Ovary (tissue), 9 donors: ENCODE measurements around the gene DAP. TPM values are rescaled to one million over a fixed set of nuclear protein-coding genes. Genes with fewer than 3 reads are reported as not detected.

Experiments
- DNase-seq, 5 donors: peaks; one replicate each; pipeline ENCODE4 v3.0.0-alpha.2; 2019 to 2020
- H3K27ac ChIP-seq, 2 donors: fragments of 200-600 bp; one replicate each; pipeline versions ENCODE4 v1.5.1 to v1.8.0; 2019 to 2022
- H3K27me3 ChIP-seq: fragments of 200-600 bp; one replicate; pipeline ENCODE4 v1.8.0; 2022
- H3K36me3 ChIP-seq: fragments of 200-600 bp; sonication (generic); one replicate; pipeline ENCODE4 v1.5.1; 2019
- H3K4me1 ChIP-seq: one replicate; pipeline ENCODE4 v1.8.1; 2013; ENCODE audit warnings: mild to moderate bottlenecking, moderate library complexity; ENCODE audit not compliant: insufficient read depth
- H3K4me3 ChIP-seq: fragments of 200-600 bp; sonication (generic); one replicate; pipeline ENCODE4 v1.5.1; 2017
- H3K9me3 ChIP-seq, 2 donors: fragments of 200-600 bp in 1 of 2; sonication (generic) in 1 of 2; one replicate each; pipeline versions ENCODE4 v1.5.1 to v1.8.1; 2013 to 2019; ENCODE audit warnings: mild to moderate bottlenecking in 1 of 2, moderate library complexity in 1 of 2
- EP300 ChIP-seq: sonication (generic); formaldehyde crosslinking; IDR thresholded peaks from one replicate; pipeline ENCODE4 v1.6.1; 2017; ENCODE audit warnings: antibody characterized with exemption
- POLR2A ChIP-seq: fragments of 450-650 bp; IDR thresholded peaks from one replicate; pipeline ENCODE4 v1.6.1; 2017; ENCODE audit warnings: antibody characterized with exemption, mild to moderate bottlenecking, moderate library complexity
- WGBS, 3 donors: extraction: QIAGEN DNeasy Blood & Tissue Kit in 1 of 3; methylation state at CpG; one replicate each; pipeline versions ENCODE4 v1.1.5 to v1.1.7; 2013 to 2017; 5-methylcytosine and 5-hydroxymethylcytosine counted together
- intact Hi-C, 4 donors: fragments of 100-400 bp; cut with DNase I; formaldehyde crosslinking; loops; one replicate each; pipeline versions ENCODE4 v1.11.0 to v1.15.1; 2022 to 2023
- polyA plus RNA-seq, 2 donors: library from polyadenylated mRNA; stranded (reverse); fragments of 200-250 nt in 1 of 2; fragments of 350-450 nt in 1 of 2; fragmentation: Illumina TruSeq in 1 of 2; extraction: RNeasy Lipid Tissue Mini Kit (QIAGEN cat#74804) in 1 of 2; gene quantifications; one replicate each; pipeline ENCODE4 v1.2.3, GENCODE V29; 2013 to 2014
- total RNA-seq, 7 donors: library from RNA; depleted of rRNA in 2 of 7; stranded (reverse); fragments of >200 nt in 2 of 7; fragmentation: NEBNext Ultra II Directional in 3 of 7; extraction: Animal tissue kit (Norgen Biotek cat#: 25700) in 3 of 7; gene quantifications; one replicate each; pipeline versions ENCODE4 v1.1.0 to v1.2.4, GENCODE V29; 2016 to 2023
- TF ChIP-seq, protein P1 (sequence below), 3 donors: fragments of 450-650 bp in 2 of 3; fragments of 200-600 bp in 1 of 3; IDR thresholded peaks; one replicate each; pipeline versions ENCODE4 v1.5.1 to v1.8.0; 2016 to 2022; ENCODE audit warnings: antibody characterized with exemption in 3 of 3, mild to moderate bottlenecking in 1 of 3
- donor health status: DM: no; HTN: no; CAD: no; lungs with moderate emphysema.
- donor health status: DM: no; HTN: no; CAD: no.
- donor health status: Bipolar disorder and iron deficiency.
- donor health status: DM: yes; HTN: yes; CAD: no.
- donor health status: DM: no; HTN: no; CAD: no.
- donor health status: DM: yes; HTN: yes; CAD: no.

Gene DAP
- total and polyA plus RNA-seq, 9 donors, result 32.0 to 159 (median 88.5) TPM

- H3K27ac ChIP-seq, result no peak overlapping the region
- H3K36me3 ChIP-seq, result no peaks in the 10 kb centered on the region
These were observed 14.3 kb downstream of the DAP start for GRCh38 chr5:10746711-10747110.

DNA sequence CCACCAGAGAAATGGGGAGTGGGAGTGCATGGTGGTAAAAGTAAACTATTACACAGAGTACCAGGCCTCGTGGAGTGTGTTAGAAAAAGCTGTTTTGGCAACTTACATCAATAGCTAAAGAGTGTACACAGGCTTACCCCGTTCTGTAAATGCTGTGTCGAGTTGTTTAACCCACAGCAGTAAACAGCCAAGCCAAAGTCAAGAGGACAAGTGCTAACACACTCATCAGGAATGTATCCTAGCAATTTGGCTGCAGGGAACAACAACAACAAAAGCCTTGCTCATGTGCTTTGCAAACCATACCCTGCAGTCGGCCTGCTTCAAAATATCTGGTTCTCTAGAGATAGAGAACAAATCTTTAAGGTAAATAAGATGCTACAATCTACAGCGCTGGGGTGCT lies 15.9 kb downstream of the DAP start:
- Histone ChIP-seq H3K4me3 (no peak overlapping the region), H3K27me3 (no peaks in the 10 kb centered on the region), H3K9me3 (no peaks in the 10 kb centered on the region), H3K27ac (no peak overlapping the region), H3K36me3 (no peaks in the 10 kb centered on the region), H3K4me1 (no peaks in the 10 kb centered on the region)
- DNase-seq, result no peak
- intact Hi-C loops, result no loop called here
- no peak for TF ChIP-seq POLR2A
- no peak for TF ChIP-seq EP300
- TF ChIP-seq, protein P1, sequence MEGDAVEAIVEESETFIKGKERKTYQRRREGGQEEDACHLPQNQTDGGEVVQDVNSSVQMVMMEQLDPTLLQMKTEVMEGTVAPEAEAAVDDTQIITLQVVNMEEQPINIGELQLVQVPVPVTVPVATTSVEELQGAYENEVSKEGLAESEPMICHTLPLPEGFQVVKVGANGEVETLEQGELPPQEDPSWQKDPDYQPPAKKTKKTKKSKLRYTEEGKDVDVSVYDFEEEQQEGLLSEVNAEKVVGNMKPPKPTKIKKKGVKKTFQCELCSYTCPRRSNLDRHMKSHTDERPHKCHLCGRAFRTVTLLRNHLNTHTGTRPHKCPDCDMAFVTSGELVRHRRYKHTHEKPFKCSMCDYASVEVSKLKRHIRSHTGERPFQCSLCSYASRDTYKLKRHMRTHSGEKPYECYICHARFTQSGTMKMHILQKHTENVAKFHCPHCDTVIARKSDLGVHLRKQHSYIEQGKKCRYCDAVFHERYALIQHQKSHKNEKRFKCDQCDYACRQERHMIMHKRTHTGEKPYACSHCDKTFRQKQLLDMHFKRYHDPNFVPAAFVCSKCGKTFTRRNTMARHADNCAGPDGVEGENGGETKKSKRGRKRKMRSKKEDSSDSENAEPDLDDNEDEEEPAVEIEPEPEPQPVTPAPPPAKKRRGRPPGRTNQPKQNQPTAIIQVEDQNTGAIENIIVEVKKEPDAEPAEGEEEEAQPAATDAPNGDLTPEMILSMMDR (IDR thresholded peaks at IDR 0.05), result no peak
- 45 to 63% (median 50%) methylated on average over 5 of the region's 5 CpGs for WGBS, 3 donors

More at GRCh38 chr5:10746711-10747110, 14.3 kb downstream of the DAP start:
- DNase-seq, result no peak
- TF ChIP-seq EP300 (no peak), POLR2A (no peak)
- TF ChIP-seq, protein P1 (IDR thresholded peaks at IDR 0.05), result no peak
- H3K9me3 ChIP-seq, result no peaks in the 10 kb centered on the region
- H3K4me1 ChIP-seq, result peaks cover 2% of the 10 kb centered on the region
- WGBS, 3 donors, result 94 to 96% (median 96%) methylated on average over 6 of the region's 6 CpGs
- intact Hi-C loops, result no loop called here
- H3K4me3 ChIP-seq, result no peak overlapping the region
- no peaks in the 10 kb centered on the region for H3K27me3 ChIP-seq

DNA sequence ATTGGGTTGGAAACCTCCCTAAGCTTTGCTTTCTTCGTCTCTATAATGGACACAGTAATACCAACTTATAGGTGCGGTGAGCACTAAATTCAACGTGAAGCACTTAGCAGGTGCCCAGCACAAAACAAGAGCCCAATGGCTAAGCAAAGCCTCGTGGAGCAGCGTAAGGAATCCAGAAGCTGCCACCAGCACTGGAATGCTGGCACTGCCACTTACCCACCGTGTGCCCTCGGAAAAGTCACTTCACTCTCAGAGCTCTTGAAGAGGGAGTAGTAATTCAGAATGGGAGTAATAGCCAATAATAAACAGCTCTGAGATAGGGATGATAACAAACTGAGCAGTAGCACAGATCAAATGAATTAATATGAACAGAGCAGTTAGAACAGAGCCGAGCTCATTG lies 16.4 kb downstream of the DAP start:
- no peaks in the 10 kb centered on the region for H3K27me3 ChIP-seq
- no peak overlapping the region for H3K4me3 ChIP-seq
- intact Hi-C loops, result no loop called here
- DNase-seq, result no peak
- H3K9me3 ChIP-seq, result no peaks in the 10 kb centered on the region
- H3K36me3 ChIP-seq, result no peaks in the 10 kb centered on the region
- H3K27ac ChIP-seq, result no peak overlapping the region
- TF ChIP-seq POLR2A (no peak), EP300 (no peak)
- TF ChIP-seq, protein P1 (IDR thresholded peaks at IDR 0.05), result no peak
- WGBS, 3 donors, result 92 to 96% (median 93%) methylated on average over 8 of the region's 8 CpGs
- no peaks in the 10 kb centered on the region for H3K4me1 ChIP-seq

DNA sequence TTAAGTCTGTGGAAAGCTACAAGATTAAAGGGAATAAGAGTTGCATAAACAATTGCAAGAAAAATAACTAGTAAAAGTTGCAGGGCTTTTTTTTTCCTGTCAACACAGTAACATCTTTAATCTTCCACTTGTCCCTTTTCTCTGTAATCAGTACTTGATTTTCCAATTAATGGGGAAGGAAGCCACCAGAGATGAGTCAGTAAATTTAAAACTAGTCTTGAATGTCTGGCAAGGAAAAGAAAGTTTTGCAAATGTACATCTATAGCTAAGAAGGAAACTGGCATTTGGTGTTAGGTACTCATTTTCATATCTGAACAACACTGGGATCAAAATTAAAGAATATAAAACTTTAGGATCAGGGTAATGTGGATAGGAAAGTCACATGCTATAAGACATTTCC lies 17.1 kb downstream of the DAP start:
- Histone ChIP-seq H3K27me3 (no peaks in the 10 kb centered on the region), H3K9me3 (no peaks in the 10 kb centered on the region), H3K27ac (no peak overlapping the region), H3K4me3 (no peak overlapping the region), H3K36me3 (no peaks in the 10 kb centered on the region), H3K4me1 (no peaks in the 10 kb centered on the region)
- intact Hi-C loops, result no loop called here
- TF ChIP-seq, protein P1 (IDR thresholded peaks at IDR 0.05), result no peak
- TF ChIP-seq EP300 (no peak), POLR2A (no peak)
- DNase-seq, result no peak

- no peak overlapping the region for H3K27ac ChIP-seq
- no peak for DNase-seq
- no peaks in the 10 kb centered on the region for H3K36me3 ChIP-seq
- H3K4me3 ChIP-seq, result no peak overlapping the region
- H3K4me1 ChIP-seq, result no peaks in the 10 kb centered on the region
- no peaks in the 10 kb centered on the region for H3K27me3 ChIP-seq
- no peak for TF ChIP-seq EP300
- TF ChIP-seq POLR2A, result no peak
- TF ChIP-seq, protein P1 (IDR thresholded peaks at IDR 0.05), result no peak
- WGBS, 3 donors, result 90 to 96% (median 95%) methylated on average over 5 of the region's 5 CpGs
- H3K9me3 ChIP-seq, result no peaks in the 10 kb centered on the region
- intact Hi-C loops, result no loop called here
These were observed 17.5 kb downstream of the DAP start for GRCh38 chr5:10743526-10743925.
